GM23248 (cell line): ENCODE results near the gene ARMC8.

Experiments used
- EZH2 ChIP-seq: fragments of 200-600 bp; sonication (generic); IDR thresholded peaks from 2 replicates; pipeline ENCODE4 v1.6.1; 2018; ENCODE audit warnings: antibody characterized with exemption, mild to moderate bottlenecking; ENCODE audit not compliant: insufficient read depth, poor library complexity, severe bottlenecking
- EZH2phosphoT487 ChIP-seq: fragments of 200-600 bp; sonication (generic); IDR thresholded peaks from 2 replicates; pipeline ENCODE4 v1.6.1; 2018; ENCODE audit warnings: antibody characterized with exemption, moderate library complexity, mild to moderate bottlenecking, low read depth; ENCODE audit not compliant: insufficient read depth

GRCh38 chr3:138284957-138285477 is 97.9 kb downstream of the ARMC8 start:
- TF ChIP-seq EZH2 (no peak), EZH2phosphoT487 (no peak)
